Measurements from ENCODE around the gene PTPRO.

DNA sequence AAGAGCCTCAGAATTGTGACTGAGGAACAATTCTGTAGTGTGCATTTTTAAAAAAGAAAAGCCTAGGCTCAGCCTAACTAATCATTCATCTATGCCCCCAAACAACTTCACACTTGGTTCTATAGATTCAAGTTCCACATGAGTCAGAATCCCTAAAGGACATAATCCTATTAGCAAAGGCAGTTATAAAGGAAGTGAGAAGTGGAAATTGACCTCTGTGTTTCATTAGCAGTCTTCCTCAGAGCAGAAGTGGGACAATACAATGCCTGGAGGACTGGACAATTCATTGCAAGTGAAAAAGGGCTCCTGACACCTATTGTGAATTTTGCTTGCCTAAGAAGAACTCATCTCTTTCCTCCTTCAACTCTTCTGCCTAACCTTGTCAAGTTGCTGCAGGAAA lies 222.3 kb downstream of the PTPRO start:
- TF ChIP-seq POLR2A (IDR thresholded peaks at IDR 0.05; ENCODE audit: low read depth, low read length) (no peak), TAF1 (IDR thresholded peaks at IDR 0.05; ENCODE audit: borderline replicate concordance, low read depth, low read length) (no peak), POLR2AphosphoS5 (IDR thresholded peaks at IDR 0.05; ENCODE audit: low read depth, low read length) (no peak)
